NCI-H2081 (cell line): ENCODE measurements around the gene CPT1C.
"Not testable (repeated sequence)": the region's sequence is repeated elsewhere in the genome, so short reads cannot be mapped to it uniquely, and the experiment has no call there.

Experiments
- DNase-seq, 2 experiments: peaks; one replicate each; lab custom pipeline; 2025; lab: John Stamatoyannopoulos, UW

The CPT1C gene

GRCh38 chr19:49704888-49705642 lies 14.1 kb downstream of the CPT1C start:
- DNase-seq: no peak

- DNase-seq: no peak
Observed at GRCh38 chr19:49705919-49706318, 15.0 kb downstream of the CPT1C start.

- DNase-seq: no peak
Observed at GRCh38 chr19:49710372-49710951, 19.5 kb downstream of the CPT1C start.

GRCh38 chr19:49712397-49712859 lies 21.5 kb downstream of the CPT1C start:
- no peak for DNase-seq

GRCh38 chr19:49713236-49713845 lies 22.4 kb downstream of the CPT1C start:
- no peak for DNase-seq

- DNase-seq: no peak
Observed at GRCh38 chr19:49716154-49716553, 25.2 kb downstream of the CPT1C start.

GRCh38 chr19:49718511-49718910 lies 27.6 kb downstream of the CPT1C start:
- DNase-seq: no peak

GRCh38 chr19:49718991-49719390 lies 28.1 kb downstream of the CPT1C start:
- DNase-seq: no peak

- DNase-seq: not testable (repeated sequence)
Observed at GRCh38 chr19:49719420-49719819, 28.5 kb downstream of the CPT1C start.

GRCh38 chr19:49727217-49728030 lies 36.5 kb downstream of the CPT1C start:
- no peak for DNase-seq

- no peak for DNase-seq
Observed at GRCh38 chr19:49730166-49730565, 39.2 kb downstream of the CPT1C start.

- DNase-seq: no peak
Observed at GRCh38 chr19:49738268-49738667, 47.4 kb downstream of the CPT1C start.

- no peak for DNase-seq
Observed at GRCh38 chr19:49739098-49739497, 48.2 kb downstream of the CPT1C start.

GRCh38 chr19:49739933-49740332 lies 49.0 kb downstream of the CPT1C start:
- DNase-seq: no peak

- DNase-seq: no peak
Observed at GRCh38 chr19:49741210-49741844, 50.4 kb downstream of the CPT1C start.

GRCh38 chr19:49744946-49745381 lies 54.0 kb downstream of the CPT1C start:
- DNase-seq: no peak

GRCh38 chr19:49746206-49746958 lies 55.5 kb downstream of the CPT1C start:
- no peak for DNase-seq

- no peak for DNase-seq
Observed at GRCh38 chr19:49749055-49749716, 58.3 kb downstream of the CPT1C start.

- DNase-seq: no peak
Observed at GRCh38 chr19:49749771-49750170, 58.9 kb downstream of the CPT1C start.

GRCh38 chr19:49752701-49753100 lies 61.8 kb downstream of the CPT1C start:
- no peak for DNase-seq

GRCh38 chr19:49755956-49756355 lies 65.0 kb downstream of the CPT1C start:
- DNase-seq: no peak
